ENCODE results near the gene SNAI3.

Gene SNAI3

GRCh38 chr16:88649195-88649923 lies 36.9 kb downstream of the SNAI3 start:
- no peak for DNase-seq

DNA sequence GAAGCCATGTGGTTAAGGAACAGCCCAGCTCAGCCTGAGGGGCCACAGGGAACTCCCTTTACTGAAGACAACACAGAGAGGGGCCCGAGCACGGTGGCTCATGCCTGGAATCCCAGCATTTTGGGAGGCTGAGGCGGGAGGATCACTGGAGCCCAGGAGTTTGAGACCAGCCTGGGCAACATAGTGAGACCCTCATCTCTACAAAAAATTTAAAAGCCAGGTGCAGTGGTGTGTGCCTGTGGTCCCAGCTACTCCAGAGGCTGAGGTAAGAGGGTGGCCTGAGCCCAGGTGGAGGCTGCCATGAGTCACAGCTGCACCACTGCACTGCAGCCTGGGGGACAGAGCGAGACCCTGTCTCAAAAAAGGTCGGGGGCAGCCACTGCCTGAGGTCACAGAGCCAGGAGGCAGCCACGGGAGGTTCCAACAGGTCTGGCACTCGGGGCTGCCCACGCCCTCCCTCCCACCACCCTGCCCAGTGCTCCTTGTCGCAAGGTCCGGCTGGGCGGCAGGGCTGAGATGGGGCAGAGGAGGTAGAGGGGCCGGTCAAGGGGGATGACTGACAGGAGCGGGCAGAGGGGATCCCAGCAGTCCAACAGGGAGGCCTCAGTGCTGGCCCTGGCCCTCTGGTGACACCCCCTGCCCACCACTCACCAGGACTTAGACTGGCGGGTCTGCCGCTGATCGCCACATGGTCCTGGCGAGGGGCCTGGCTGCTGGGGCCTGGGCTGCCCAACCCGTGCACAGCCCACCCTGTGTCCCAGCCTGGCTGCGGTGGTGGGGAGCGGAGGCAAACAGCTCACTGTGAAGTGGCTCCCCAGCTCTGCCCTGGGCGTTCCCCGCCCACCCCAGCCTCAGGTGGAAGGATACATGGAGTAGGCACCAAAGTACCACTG lies 38.9 kb downstream of the SNAI3 start:
- no peak for DNase-seq

GRCh38 chr16:88646345-88647034 lies 39.8 kb downstream of the SNAI3 start:
- DNase-seq = no peak

- DNase-seq = no peak
Observed at GRCh38 chr16:88645941-88646340, 40.4 kb downstream of the SNAI3 start.

GRCh38 chr16:88645455-88645854 lies 40.9 kb downstream of the SNAI3 start:
- DNase-seq = no peak

GRCh38 chr16:88643644-88643932 lies 42.7 kb downstream of the SNAI3 start:
- no peak for DNase-seq

- DNase-seq = no peak
Observed at GRCh38 chr16:88642881-88643643, 43.2 kb downstream of the SNAI3 start.

DNA sequence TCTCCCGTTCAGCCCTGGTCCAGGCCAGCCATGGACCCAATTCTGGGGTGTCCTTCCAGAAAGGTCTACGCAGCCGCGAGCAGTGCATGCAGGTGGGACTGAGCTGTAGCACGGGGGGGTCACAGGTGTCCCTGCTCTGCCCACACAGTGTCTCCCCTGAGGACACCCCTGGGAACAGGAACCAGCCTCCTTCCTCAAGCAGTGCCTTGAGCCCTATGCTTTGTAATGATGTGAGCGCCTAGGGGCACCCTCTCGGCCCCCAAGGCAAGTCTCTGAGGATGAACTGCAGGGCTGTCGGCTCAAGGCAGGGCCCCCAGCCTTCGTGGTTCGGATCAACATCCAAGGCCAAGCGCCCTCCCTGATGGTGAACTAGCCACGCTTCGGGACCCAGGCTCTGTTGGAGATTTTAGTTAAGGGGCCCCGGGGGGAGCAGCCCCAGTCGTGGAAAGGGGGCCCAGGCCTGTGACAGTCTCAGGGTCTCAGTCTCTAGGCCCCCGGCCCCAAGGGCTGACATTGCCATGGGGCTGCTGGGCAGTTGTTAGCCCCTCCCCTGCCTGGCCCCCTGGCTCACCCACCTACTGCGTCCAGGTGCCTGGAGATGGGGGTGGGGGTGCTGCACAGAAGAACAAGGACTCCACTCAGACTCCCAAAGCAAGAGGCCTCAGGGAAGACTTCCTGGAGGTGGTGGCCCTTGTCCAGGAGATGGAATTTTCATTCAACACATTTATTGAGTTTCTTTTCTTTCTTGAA lies 45.6 kb downstream of the SNAI3 start:
- DNase-seq = no peak

- DNase-seq = no peak
Observed at GRCh38 chr16:88640039-88640495, 46.2 kb downstream of the SNAI3 start.

GRCh38 chr16:88639231-88640038 lies 46.9 kb downstream of the SNAI3 start:
- DNase-seq = no peak

GRCh38 chr16:88638323-88639230 lies 47.7 kb downstream of the SNAI3 start, which contains the start of gene IL17C:
IL17C (plus strand) TSS chr16:88638572; CDS start chr16:88638642, 70 bp downstream.
- DNase-seq = no peak

GRCh38 chr16:88636488-88637265 lies 49.6 kb downstream of the SNAI3 start:
- DNase-seq = no peak

DNA sequence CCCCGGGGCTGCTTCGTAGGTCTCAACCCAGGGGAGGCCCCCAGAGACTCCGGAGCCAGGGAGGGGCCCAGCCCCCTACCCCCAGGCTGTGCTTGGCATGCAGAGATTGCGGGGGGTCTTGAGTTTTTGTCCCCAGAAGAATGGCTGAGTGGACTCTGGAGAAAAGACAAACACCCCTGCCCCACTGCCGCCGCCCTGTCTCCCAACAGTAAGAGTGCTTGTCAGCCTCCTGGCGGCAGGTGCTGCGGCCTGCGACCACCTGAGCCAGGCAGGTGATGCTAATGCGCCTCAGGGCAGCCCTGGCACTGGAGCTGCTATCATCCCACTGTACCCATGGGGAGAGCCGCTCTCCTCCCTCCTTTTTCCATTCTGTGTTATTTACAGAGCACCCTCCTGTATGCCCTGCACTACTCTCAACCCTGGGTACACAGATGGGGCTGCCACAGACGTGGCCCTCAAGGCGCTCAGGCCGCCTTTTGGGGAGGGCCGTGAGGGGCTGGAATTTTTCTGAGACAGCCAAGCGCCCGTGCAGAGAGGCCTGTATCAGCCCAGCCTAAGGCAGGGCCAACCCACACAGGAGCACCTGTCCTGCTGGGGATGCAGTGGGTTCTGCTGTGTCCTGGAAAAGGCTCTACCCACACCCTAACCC lies 50.5 kb downstream of the SNAI3 start:
- DNase-seq = no peak

DNA sequence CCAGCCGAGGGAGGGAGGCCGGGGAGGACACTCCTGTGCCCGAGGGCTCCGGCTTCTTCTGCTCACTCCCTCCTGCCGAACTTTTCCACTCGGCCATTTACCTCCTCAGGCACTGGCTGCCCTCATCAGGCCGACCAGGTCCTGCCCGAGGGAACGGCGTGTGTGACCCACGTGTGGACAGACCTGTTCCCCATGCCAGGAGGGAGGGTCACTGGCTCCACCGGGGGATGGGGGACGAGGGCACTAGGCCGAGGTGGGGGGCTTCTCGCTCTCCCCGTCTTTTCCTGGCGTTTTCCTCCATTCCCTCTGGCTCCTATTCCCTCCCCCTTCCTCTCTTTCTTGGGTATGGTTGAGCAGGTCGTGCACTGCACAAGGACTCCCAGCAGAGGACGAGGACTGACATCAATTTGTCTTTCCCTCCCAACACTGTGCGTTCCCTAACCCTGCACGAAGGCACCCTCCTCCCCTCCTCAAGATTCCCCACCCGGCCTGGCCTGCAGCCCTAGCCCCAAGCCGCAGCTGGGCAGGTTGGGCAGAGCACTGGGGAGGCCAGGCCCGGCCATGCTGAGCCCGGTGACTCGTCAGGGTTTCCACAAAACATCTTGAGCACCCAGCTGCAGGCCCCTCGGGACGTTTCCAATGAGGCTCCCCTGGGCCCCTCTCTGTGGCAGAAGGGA lies 51.2 kb downstream of the SNAI3 start:
- DNase-seq = no peak

- peak; percentile 64 for DNase-seq
Observed at GRCh38 chr16:88634141-88634993, 51.9 kb downstream of the SNAI3 start.

DNA sequence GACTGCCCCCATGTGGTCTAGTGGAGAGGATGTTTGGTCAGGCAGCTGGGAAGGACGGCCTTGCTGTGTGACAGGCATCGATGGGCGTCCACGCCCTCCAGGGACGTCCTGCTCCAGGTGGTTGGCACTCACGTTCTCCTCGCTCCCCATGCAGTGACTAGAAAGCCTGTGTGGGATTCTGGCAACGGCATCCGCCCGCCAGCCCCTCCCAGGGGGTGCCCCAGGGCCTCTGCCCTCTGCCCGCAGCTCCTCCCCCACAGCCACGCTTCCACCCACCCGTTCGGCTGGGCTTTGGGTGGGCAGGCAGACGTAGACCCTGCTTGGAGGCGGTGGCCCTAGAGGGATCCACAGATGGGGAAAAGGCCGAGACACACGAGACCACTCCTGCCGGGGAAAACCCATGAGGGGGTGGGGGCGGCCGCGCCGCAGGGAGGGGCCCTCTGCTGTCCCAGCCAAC lies 52.6 kb downstream of the SNAI3 start:
- DNase-seq = peak; percentile 62

DNA sequence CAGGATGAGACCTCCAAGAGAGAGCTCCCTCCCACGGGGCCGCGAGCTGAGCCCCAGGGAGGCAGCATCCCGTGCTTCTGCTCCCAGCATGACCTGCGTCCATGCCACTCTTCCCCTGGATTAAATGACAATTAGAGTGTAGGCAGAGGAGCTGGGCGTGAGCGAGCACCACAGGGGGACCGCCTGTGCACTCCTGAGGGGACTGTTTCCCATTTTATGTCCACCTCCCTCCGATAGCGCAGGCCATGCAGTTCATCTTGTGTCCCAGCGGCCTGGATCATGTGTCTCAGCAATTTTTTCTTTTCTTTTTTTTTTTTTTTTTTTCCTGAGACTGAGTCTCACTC lies 53.7 kb downstream of the SNAI3 start:
- DNase-seq = no peak

All from activated CD8-positive, alpha-beta memory T cell treated with anti-CD3 and anti-CD28 coated beads, Interleukin-2, amount 50 U/mL, for 4 hours (primary cell).